K562 treated with DMSO at 1 percent for 24 hours (cell line): Measurements from ENCODE around the gene PRKAG2. TPM values are rescaled to one million over a fixed set of nuclear protein-coding genes. Genes with fewer than 3 reads are reported as not detected.

ENCODE experiments used
- total RNA-seq: library from RNA; unstranded; fragments of 300-600 nt; gene quantifications from 2 replicates; pipeline ENCODE4 v1.2.3, GENCODE V29; 2022; ENCODE audit warnings: low read depth; ENCODE audit not compliant: insufficient read depth

Gene PRKAG2
- total RNA-seq, result 1.9 and 2.4 TPM in 2 replicates

GRCh38 chr7:151876899-151877777, at the start of gene PRKAG2:
Gene PRKAG2 (minus strand): TSS chr7:151877115. CDS start chr7:151876620, 495 bp downstream.

GRCh38 chr7:151519765-151520418, 357.0 kb downstream of the PRKAG2 start, which contains the start of gene RHEB:
Gene RHEB (minus strand): TSS chr7:151519895. CDS start chr7:151519511, 384 bp downstream.

Other genes starting within 250 kb of the PRKAG2 start
- not detected in 2 replicates for gene GALNTL5, start 79.3 kb upstream of the PRKAG2 start, total RNA-seq
- 35.1 and 35.3 TPM in 2 replicates for gene GALNT11, start 148.6 kb upstream of the PRKAG2 start, total RNA-seq